ENCODE results near the gene KIF3A.

GRCh38 chr5:132785365-132785764 is 48.0 kb upstream of the KIF3A start:
- TF ChIP-seq POLR2A (IDR thresholded peaks at IDR 0.05), result no peak
- TF ChIP-seq CTCF (IDR thresholded peaks at IDR 0.05), result no peak

All from heart left ventricle (tissue), 13 donors.